Peyer's patch (tissue), 4 donors: ENCODE measurements around the gene DDX42. TPM values are rescaled to one million over a fixed set of nuclear protein-coding genes. Genes with fewer than 3 reads are reported as not detected.

ENCODE experiments used
- DNase-seq, 3 donors: peaks; one replicate each; pipeline ENCODE4 v3.0.0-alpha.2; 2017 to 2019
- H3K27ac ChIP-seq, 4 donors: fragments of 200-600 bp; sonication (generic); one replicate each; pipeline ENCODE4 v1.5.1; 2016 to 2019
- H3K27me3 ChIP-seq, 2 donors: fragments of 200-600 bp; sonication (generic); one replicate each; pipeline ENCODE4 v1.5.1; 2019
- H3K36me3 ChIP-seq, 3 donors: fragments of 200-600 bp; sonication (generic); one replicate each; pipeline ENCODE4 v1.5.1; 2016 to 2019
- H3K4me1 ChIP-seq, 4 donors: fragments of 200-600 bp; sonication (generic); one replicate each; pipeline ENCODE4 v1.5.1; 2016 to 2019
- H3K4me3 ChIP-seq, 4 donors: fragments of 200-600 bp; sonication (generic); 1 replicate in 3 of 4; 2 replicates in 1 of 4; pipeline ENCODE4 v1.5.1; 2016 to 2019; ENCODE audit warnings: mild to moderate bottlenecking in 1 of 4
- H3K9me3 ChIP-seq, 4 donors: fragments of 200-600 bp; sonication (generic); one replicate each; pipeline ENCODE4 v1.5.1; 2016 to 2019; ENCODE audit warnings: mild to moderate bottlenecking in 1 of 4
- POLR2A ChIP-seq, 2 donors: fragments of 450-650 bp; IDR thresholded peaks; one replicate each; pipeline ENCODE4 v1.5.1; 2017; ENCODE audit warnings: antibody characterized with exemption in 2 of 2, mild to moderate bottlenecking in 2 of 2, moderate library complexity in 2 of 2
- total RNA-seq, 4 donors: library from RNA; depleted of rRNA; stranded (reverse); fragments of >200 nt; gene quantifications; one replicate each; pipeline ENCODE4 v1.1.0, GENCODE V29; 2016
- TF ChIP-seq, protein P1 (sequence below), 6 experiments: fragments of 450-650 bp in 4 of 6; fragments of 200-600 bp in 2 of 6; sonication (generic) in 1 of 6; IDR thresholded peaks; one replicate each; pipeline ENCODE4 v1.5.1; 2017 to 2019; ENCODE audit warnings: antibody characterized with exemption in 6 of 6, mild to moderate bottlenecking in 3 of 6, moderate library complexity in 1 of 6

The DDX42 gene
- total RNA-seq, 4 donors from 2014 or later: 78.5 to 334 (median 148) TPM

DNA sequence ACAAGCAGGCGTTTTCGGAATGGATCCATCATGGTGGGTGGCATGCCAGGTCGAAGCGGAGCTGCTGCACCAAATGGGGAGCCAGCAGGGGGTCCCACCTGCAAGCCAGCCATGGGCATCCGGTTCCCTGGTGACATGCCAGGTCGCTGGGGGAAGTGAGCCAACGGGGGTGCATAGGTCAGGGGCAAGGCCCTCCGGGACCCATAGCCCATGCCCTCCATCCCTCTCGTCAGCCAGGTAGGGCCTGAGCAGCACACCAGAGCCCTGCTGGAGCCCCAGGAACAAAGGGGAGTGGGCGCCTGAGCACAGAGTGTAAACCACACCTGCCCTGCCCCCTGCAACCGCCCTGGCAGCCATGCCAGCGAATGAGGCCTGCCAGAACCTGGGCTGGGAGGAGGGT lies 63.5 kb downstream of the DDX42 start:
- DNase-seq: no peak
- Histone ChIP-seq H3K9me3 (no peaks in the 10 kb centered on the region), H3K27me3 (no peaks in the 10 kb centered on the region), H3K36me3 (peaks cover 0 to 53% (median 0%) of the 10 kb centered on the region in 3 donors), H3K4me1 (peaks cover 0 to 52% (median 25%) of the 10 kb centered on the region in 4 donors), H3K4me3 (no peak overlapping the region), H3K27ac (peak overlapping the region in 3 of 4 donors; percentile 75 to 92 (median 92))
- TF ChIP-seq, protein P1, sequence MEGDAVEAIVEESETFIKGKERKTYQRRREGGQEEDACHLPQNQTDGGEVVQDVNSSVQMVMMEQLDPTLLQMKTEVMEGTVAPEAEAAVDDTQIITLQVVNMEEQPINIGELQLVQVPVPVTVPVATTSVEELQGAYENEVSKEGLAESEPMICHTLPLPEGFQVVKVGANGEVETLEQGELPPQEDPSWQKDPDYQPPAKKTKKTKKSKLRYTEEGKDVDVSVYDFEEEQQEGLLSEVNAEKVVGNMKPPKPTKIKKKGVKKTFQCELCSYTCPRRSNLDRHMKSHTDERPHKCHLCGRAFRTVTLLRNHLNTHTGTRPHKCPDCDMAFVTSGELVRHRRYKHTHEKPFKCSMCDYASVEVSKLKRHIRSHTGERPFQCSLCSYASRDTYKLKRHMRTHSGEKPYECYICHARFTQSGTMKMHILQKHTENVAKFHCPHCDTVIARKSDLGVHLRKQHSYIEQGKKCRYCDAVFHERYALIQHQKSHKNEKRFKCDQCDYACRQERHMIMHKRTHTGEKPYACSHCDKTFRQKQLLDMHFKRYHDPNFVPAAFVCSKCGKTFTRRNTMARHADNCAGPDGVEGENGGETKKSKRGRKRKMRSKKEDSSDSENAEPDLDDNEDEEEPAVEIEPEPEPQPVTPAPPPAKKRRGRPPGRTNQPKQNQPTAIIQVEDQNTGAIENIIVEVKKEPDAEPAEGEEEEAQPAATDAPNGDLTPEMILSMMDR (IDR thresholded peaks at IDR 0.05): no peak
- no peak for TF ChIP-seq POLR2A (IDR thresholded peaks at IDR 0.05)

- Histone ChIP-seq H3K4me3 (no peak overlapping the region), H3K36me3 (peaks cover 0 to 47% (median 0%) of the 10 kb centered on the region in 3 donors), H3K27ac (peak overlapping the region; percentile 29 to 92 (median 84)), H3K4me1 (peaks cover 0 to 52% (median 25%) of the 10 kb centered on the region in 4 donors), H3K9me3 (no peaks in the 10 kb centered on the region), H3K27me3 (no peaks in the 10 kb centered on the region)
- DNase-seq: no peak
- TF ChIP-seq, protein P1 (IDR thresholded peaks at IDR 0.05): no peak
- no peak for TF ChIP-seq POLR2A (IDR thresholded peaks at IDR 0.05)
Measured at GRCh38 chr17:63837962-63838600, 64.1 kb downstream of the DDX42 start.

DNA sequence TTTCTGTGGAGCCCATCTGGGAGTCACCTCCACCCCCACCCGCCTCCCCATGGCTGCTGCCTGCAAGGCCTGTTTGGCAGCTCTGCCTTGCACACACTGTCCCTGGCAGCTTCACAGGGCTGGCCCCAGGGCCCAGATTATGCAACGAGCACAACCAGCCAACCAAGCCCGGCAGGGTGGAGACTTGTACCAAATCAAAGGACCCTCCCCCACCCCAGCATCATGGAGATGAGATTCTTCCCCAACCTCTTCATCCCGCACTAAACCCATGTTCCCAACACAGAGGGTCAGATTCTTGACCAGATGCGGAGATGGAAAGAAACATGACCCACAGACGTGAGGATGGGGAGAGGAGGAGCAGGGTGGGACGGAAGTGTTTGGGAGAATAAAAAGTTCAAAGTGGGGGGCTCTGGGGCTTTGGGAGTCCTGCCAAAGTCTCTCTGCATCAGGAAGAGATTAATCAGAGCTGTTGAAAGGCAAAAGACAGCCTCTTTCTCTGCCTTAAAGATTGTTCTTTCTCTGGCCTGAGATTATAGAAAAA lies 64.7 kb downstream of the DDX42 start:
- TF ChIP-seq POLR2A (IDR thresholded peaks at IDR 0.05): no peak
- TF ChIP-seq, protein P1 (IDR thresholded peaks at IDR 0.05): no peak
- Histone ChIP-seq H3K27ac (peak overlapping the region; percentile 75 to 92 (median 92)), H3K36me3 (peaks cover 0 to 41% (median 0%) of the 10 kb centered on the region in 3 donors), H3K9me3 (no peaks in the 10 kb centered on the region), H3K4me3 (peak overlapping the region in 2 of 4 donors; percentile 23 to 25), H3K4me1 (peaks cover 0 to 52% (median 27%) of the 10 kb centered on the region in 4 donors), H3K27me3 (no peaks in the 10 kb centered on the region)
- peak; percentile 40 to 81 (median 68) for DNase-seq

GRCh38 chr17:63840591-63841349 lies 66.8 kb downstream of the DDX42 start:
- H3K4me1 ChIP-seq: peaks cover 0 to 45% (median 28%) of the 10 kb centered on the region in 4 donors
- TF ChIP-seq, protein P1 (IDR thresholded peaks at IDR 0.05): no peak
- no peak for TF ChIP-seq POLR2A (IDR thresholded peaks at IDR 0.05)
- no peaks in the 10 kb centered on the region for H3K9me3 ChIP-seq
- no peak for DNase-seq
- no peaks in the 10 kb centered on the region for H3K27me3 ChIP-seq
- peaks cover 0 to 20% (median 0%) of the 10 kb centered on the region in 3 donors for H3K36me3 ChIP-seq
- H3K4me3 ChIP-seq: peak overlapping the region; percentile 85 to 94 (median 88)
- H3K27ac ChIP-seq: peak overlapping the region; percentile 92 to 97 (median 92)

GRCh38 chr17:63841350-63842172 lies 67.6 kb downstream of the DDX42 start:
- peak; percentile 31 to 82 (median 81) for DNase-seq
- peak overlapping the region; percentile 85 to 94 (median 88) for H3K4me3 ChIP-seq
- no peaks in the 10 kb centered on the region for H3K9me3 ChIP-seq
- peaks cover 0 to 45% (median 28%) of the 10 kb centered on the region in 4 donors for H3K4me1 ChIP-seq
- H3K27ac ChIP-seq: peak overlapping the region; percentile 92 to 97 (median 92)
- H3K27me3 ChIP-seq: no peaks in the 10 kb centered on the region
- peaks cover 0 to 12% (median 0%) of the 10 kb centered on the region in 3 donors for H3K36me3 ChIP-seq
- TF ChIP-seq, protein P1 (IDR thresholded peaks at IDR 0.05): no peak
- peak in 1 of 2 donors; percentile 28 for TF ChIP-seq POLR2A (IDR thresholded peaks at IDR 0.05)
